Measurements from ENCODE around the gene NME9. TPM values are rescaled to one million over a fixed set of nuclear protein-coding genes. Genes with fewer than 3 reads are reported as not detected.
A peak's percentile ranks its signal among the peaks of the same experiment; 100 is the strongest.

The NME9 gene
- total RNA-seq, 6 experiments from 2014 or later: not detected

GRCh38 chr3:138263104-138263503 is 66.5 kb downstream of the NME9 start:
- TF ChIP-seq CTCF (IDR thresholded peaks at IDR 0.05): peak; percentile 35; the same call in 1 of the 2 replicates
- H3K36me3 Mint-ChIP-seq (ENCODE audit: low read depth): peaks cover 8% of the 10 kb centered on the region; the same call in 1 of the 2 replicates
- H3K27ac Mint-ChIP-seq: no peak overlapping the region
- H3K9me3 Mint-ChIP-seq: no peaks in the 10 kb centered on the region
- no peak for DNase-seq
- H3K27me3 Mint-ChIP-seq (ENCODE audit: insufficient read depth): no peaks in the 10 kb centered on the region; the same call in 1 of the 2 replicates
- no peak overlapping the region for H3K4me3 Mint-ChIP-seq
- no peaks in the 10 kb centered on the region for H3K4me1 Mint-ChIP-seq (ENCODE audit: low read depth)

- Mint-ChIP-seq H3K4me3 (no peak overlapping the region), H3K27me3 (ENCODE audit: insufficient read depth) (no peaks in the 10 kb centered on the region; the same call in 1 of the 2 replicates), H3K9me3 (no peaks in the 10 kb centered on the region), H3K27ac (no peak overlapping the region), H3K4me1 (ENCODE audit: low read depth) (peaks cover 5% of the 10 kb centered on the region), H3K36me3 (ENCODE audit: low read depth) (peaks cover 9% of the 10 kb centered on the region)
- TF ChIP-seq CTCF (IDR thresholded peaks at IDR 0.05): no peak
- no peak for DNase-seq
These were observed 69.0 kb downstream of the NME9 start for GRCh38 chr3:138260611-138261010.

GRCh38 chr3:138259126-138259525 is 70.5 kb downstream of the NME9 start:
- Mint-ChIP-seq H3K9me3 (no peaks in the 10 kb centered on the region), H3K27ac (no peak overlapping the region), H3K4me1 (ENCODE audit: low read depth) (peaks cover 17% of the 10 kb centered on the region), H3K27me3 (ENCODE audit: insufficient read depth) (no peaks in the 10 kb centered on the region; the same call in 1 of the 2 replicates), H3K36me3 (ENCODE audit: low read depth) (peaks cover 11% of the 10 kb centered on the region), H3K4me3 (no peak overlapping the region)
- TF ChIP-seq CTCF (IDR thresholded peaks at IDR 0.05): no peak
- DNase-seq: no peak

GRCh38 chr3:138257986-138258385 is 71.7 kb downstream of the NME9 start:
- H3K27ac Mint-ChIP-seq: no peak overlapping the region
- DNase-seq: no peak
- H3K27me3 Mint-ChIP-seq (ENCODE audit: insufficient read depth): no peaks in the 10 kb centered on the region; the same call in 1 of the 2 replicates
- no peaks in the 10 kb centered on the region for H3K9me3 Mint-ChIP-seq
- peaks cover 17% of the 10 kb centered on the region for H3K4me1 Mint-ChIP-seq (ENCODE audit: low read depth)
- TF ChIP-seq CTCF (IDR thresholded peaks at IDR 0.05): no peak
- H3K4me3 Mint-ChIP-seq: no peak overlapping the region
- peaks cover 11% of the 10 kb centered on the region for H3K36me3 Mint-ChIP-seq (ENCODE audit: low read depth)

GRCh38 chr3:138256022-138256421 is 73.6 kb downstream of the NME9 start:
- no peak overlapping the region for H3K27ac Mint-ChIP-seq
- H3K9me3 Mint-ChIP-seq: no peaks in the 10 kb centered on the region
- H3K27me3 Mint-ChIP-seq (ENCODE audit: insufficient read depth): no peaks in the 10 kb centered on the region
- no peak for TF ChIP-seq CTCF (IDR thresholded peaks at IDR 0.05)
- no peak overlapping the region for H3K4me3 Mint-ChIP-seq
- H3K4me1 Mint-ChIP-seq (ENCODE audit: low read depth): peaks cover 17% of the 10 kb centered on the region
- H3K36me3 Mint-ChIP-seq (ENCODE audit: low read depth): peaks cover 11% of the 10 kb centered on the region
- DNase-seq: no peak

- peaks cover 24% of the 10 kb centered on the region for H3K4me1 Mint-ChIP-seq (ENCODE audit: low read depth)
- H3K4me3 Mint-ChIP-seq: no peak overlapping the region
- no peaks in the 10 kb centered on the region for H3K27me3 Mint-ChIP-seq (ENCODE audit: insufficient read depth)
- no peak for TF ChIP-seq CTCF (IDR thresholded peaks at IDR 0.05)
- no peak overlapping the region for H3K27ac Mint-ChIP-seq
- H3K36me3 Mint-ChIP-seq (ENCODE audit: low read depth): peaks cover 15% of the 10 kb centered on the region; the same call in 1 of the 2 replicates
- no peaks in the 10 kb centered on the region for H3K9me3 Mint-ChIP-seq
- no peak for DNase-seq
These were observed 75.4 kb downstream of the NME9 start for GRCh38 chr3:138254216-138254615.
